Muscle of leg (tissue), 11 donors: ENCODE measurements around the gene LUZP2. TPM values are rescaled to one million over a fixed set of nuclear protein-coding genes. Genes with fewer than 3 reads are reported as not detected.

Experiments used
- DNase-seq: peaks from one replicate; pipeline ENCODE4 v3.0.0; 2013
- H3K27ac ChIP-seq: one replicate; pipeline ENCODE4 v1.5.1; 2013; ENCODE audit warnings: mild to moderate bottlenecking, low read length, control low read depth
- H3K27me3 ChIP-seq: one replicate; pipeline ENCODE4 v1.6.1; 2013; ENCODE audit warnings: low read length; ENCODE audit not compliant: control insufficient read depth, insufficient read depth
- H3K36me3 ChIP-seq: one replicate; pipeline ENCODE4 v1.6.1; 2013; ENCODE audit warnings: low read length; ENCODE audit not compliant: control insufficient read depth, insufficient read depth
- H3K4me1 ChIP-seq: one replicate; pipeline ENCODE4 v1.6.1; 2013; ENCODE audit warnings: low read length; ENCODE audit not compliant: control insufficient read depth, insufficient read depth
- H3K4me3 ChIP-seq: one replicate; pipeline ENCODE4 v1.5.1; 2013; ENCODE audit warnings: low read length, control low read depth
- H3K9me3 ChIP-seq: replicated peaks from 2 replicates; pipeline ENCODE4 v1.6.1; 2013; ENCODE audit warnings: low read depth, low read length; ENCODE audit not compliant: control insufficient read depth
- WGBS: methylation state at CpG from one replicate; pipeline ENCODE4 v1.1.5; 2013; ENCODE audit warnings: missing lambda C conversion rate; ENCODE audit not compliant: insufficient coverage; 5-methylcytosine and 5-hydroxymethylcytosine counted together
- polyA plus RNA-seq, 8 donors: library from polyadenylated mRNA; unstranded; fragments of 120-200 nt; gene quantifications; one replicate each; pipeline versions ENCODE4 v1.2.1 to v1.2.3, GENCODE V29; 2013; ENCODE audit warnings: inconsistent platforms in 1 of 8, low replicate concordance in 1 of 8; ENCODE audit not compliant: insufficient read length in 8 of 8, insufficient read depth in 1 of 8
- total RNA-seq: library from RNA; stranded (reverse); fragments of 120-200 nt; gene quantifications from one replicate; pipeline ENCODE4 v1.2.4, GENCODE V29; 2013

The LUZP2 gene
- total and polyA plus RNA-seq, 9 donors: 0.40 to 3.6 (median 1.7) TPM

DNA sequence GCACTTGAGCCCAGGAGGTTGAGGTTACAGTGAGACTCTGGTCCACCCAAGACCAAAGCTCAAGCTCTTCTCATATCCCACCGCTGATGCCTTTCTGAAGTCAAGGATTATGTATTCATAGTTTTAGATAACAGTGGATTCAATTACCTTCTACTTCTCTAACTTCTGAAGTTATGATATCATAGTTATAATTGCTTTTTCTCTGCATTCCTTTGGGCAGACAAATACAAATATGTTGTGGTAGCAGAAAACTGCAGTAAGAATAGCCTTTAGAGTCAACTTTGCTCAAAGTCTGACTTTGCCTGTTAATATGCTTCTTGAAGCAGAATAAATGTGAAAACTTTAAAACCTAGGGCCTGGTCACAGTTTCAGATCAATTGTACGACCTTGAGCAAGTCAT is 94.4 kb downstream of the LUZP2 start:
- no peaks in the 10 kb centered on the region for H3K36me3 ChIP-seq
- H3K27ac ChIP-seq: no peak overlapping the region
- H3K27me3 ChIP-seq: no peaks in the 10 kb centered on the region
- H3K4me1 ChIP-seq: no peaks in the 10 kb centered on the region
- no CpG with 5 or more reads among the region's 2 CpGs for WGBS
- no peak for DNase-seq
- no peak overlapping the region for H3K4me3 ChIP-seq
- no peaks in the 10 kb centered on the region for H3K9me3 ChIP-seq

DNA sequence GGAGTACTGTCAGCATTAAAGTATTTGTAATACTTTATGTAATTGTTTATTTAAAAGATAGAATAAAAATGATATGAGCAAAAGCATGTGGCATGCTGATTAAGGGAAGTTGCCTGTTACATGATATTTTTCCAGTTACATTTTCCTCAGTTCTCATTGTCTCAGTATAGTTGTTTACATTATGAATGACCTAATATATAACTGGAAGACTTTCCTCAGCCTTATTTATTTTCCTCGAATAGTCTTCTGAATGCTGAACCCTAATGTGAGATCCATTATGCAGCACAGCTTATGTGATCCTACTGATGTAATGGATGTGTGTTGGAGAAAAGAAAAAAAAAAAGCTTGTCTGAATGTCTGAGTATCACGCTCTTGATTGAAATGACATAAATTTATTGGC is 95.5 kb downstream of the LUZP2 start:
- H3K4me3 ChIP-seq: no peak overlapping the region
- no peak for DNase-seq
- no CpG with 5 or more reads among the region's 2 CpGs for WGBS
- H3K9me3 ChIP-seq: no peaks in the 10 kb centered on the region
- no peaks in the 10 kb centered on the region for H3K36me3 ChIP-seq
- H3K4me1 ChIP-seq: no peaks in the 10 kb centered on the region
- no peak overlapping the region for H3K27ac ChIP-seq
- H3K27me3 ChIP-seq: no peaks in the 10 kb centered on the region

GRCh38 chr11:24593332-24593731 is 96.5 kb downstream of the LUZP2 start:
- Histone ChIP-seq H3K4me3 (no peak overlapping the region), H3K4me1 (no peaks in the 10 kb centered on the region), H3K27me3 (no peaks in the 10 kb centered on the region), H3K27ac (no peak overlapping the region), H3K9me3 (no peaks in the 10 kb centered on the region), H3K36me3 (no peaks in the 10 kb centered on the region)
- DNase-seq: no peak
- 76% methylated on average over 4 of the region's 4 CpGs for WGBS

DNA sequence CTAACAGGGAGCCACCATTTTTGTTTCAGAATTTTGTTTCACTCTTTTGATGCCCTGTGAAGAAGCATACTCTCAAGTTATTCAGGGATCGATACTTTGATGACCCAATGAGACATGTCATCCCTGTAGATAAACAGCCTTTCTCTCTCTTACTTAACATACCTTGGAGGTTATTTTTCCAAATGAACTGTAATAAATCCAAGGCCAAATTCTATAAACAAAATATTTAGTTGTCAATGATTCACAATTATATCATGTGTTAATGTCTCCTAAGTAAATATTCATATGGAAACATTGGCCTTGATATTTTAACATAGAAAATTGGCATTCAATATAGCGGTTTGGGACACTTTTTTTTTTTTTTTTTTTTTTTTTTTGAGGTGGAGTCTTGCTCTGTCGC is 97.5 kb downstream of the LUZP2 start:
- no peak overlapping the region for H3K27ac ChIP-seq
- no peaks in the 10 kb centered on the region for H3K9me3 ChIP-seq
- H3K4me3 ChIP-seq: no peak overlapping the region
- DNase-seq: no peak
- no peaks in the 10 kb centered on the region for H3K36me3 ChIP-seq
- H3K4me1 ChIP-seq: no peaks in the 10 kb centered on the region
- WGBS: no CpG with 5 or more reads among the region's 3 CpGs
- H3K27me3 ChIP-seq: no peaks in the 10 kb centered on the region

DNA sequence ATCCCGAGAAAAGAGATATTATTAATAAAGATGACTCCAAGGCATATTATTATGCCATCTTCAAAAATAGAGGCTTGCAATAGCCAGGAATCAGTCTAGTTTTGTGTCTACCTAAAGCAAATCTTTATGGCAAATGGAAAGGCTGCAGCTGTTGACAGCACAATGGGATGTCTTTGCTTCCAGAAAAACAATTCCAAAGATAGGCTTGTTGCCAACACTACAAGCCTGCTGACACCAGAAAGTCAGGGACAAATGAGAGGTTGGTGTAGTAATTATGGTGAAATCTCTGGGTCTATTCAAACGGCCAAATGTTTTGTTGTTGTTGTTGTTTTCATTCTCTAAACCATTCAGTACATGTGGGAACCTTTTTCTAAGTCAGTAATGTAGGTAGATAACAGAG is 101.8 kb downstream of the LUZP2 start:
- no peak overlapping the region for H3K27ac ChIP-seq
- no peaks in the 10 kb centered on the region for H3K4me1 ChIP-seq
- H3K27me3 ChIP-seq: no peaks in the 10 kb centered on the region
- no peak for DNase-seq
- no peaks in the 10 kb centered on the region for H3K36me3 ChIP-seq
- no peaks in the 10 kb centered on the region for H3K9me3 ChIP-seq
- WGBS: no CpG with 5 or more reads among the region's 2 CpGs
- no peak overlapping the region for H3K4me3 ChIP-seq

- no peak for DNase-seq
- H3K4me1 ChIP-seq: no peaks in the 10 kb centered on the region
- no peak overlapping the region for H3K4me3 ChIP-seq
- no peaks in the 10 kb centered on the region for H3K36me3 ChIP-seq
- no peaks in the 10 kb centered on the region for H3K9me3 ChIP-seq
- no CpG with 5 or more reads among the region's 4 CpGs for WGBS
- no peak overlapping the region for H3K27ac ChIP-seq
- no peaks in the 10 kb centered on the region for H3K27me3 ChIP-seq
These were observed 112.6 kb downstream of the LUZP2 start for GRCh38 chr11:24609192-24610119.

- no peaks in the 10 kb centered on the region for H3K9me3 ChIP-seq
- H3K27me3 ChIP-seq: no peaks in the 10 kb centered on the region
- H3K27ac ChIP-seq: no peak overlapping the region
- DNase-seq: peak; percentile 35
- no peaks in the 10 kb centered on the region for H3K36me3 ChIP-seq
- no peaks in the 10 kb centered on the region for H3K4me1 ChIP-seq
- no peak overlapping the region for H3K4me3 ChIP-seq
These were observed 118.8 kb downstream of the LUZP2 start for GRCh38 chr11:24615451-24616160.

DNA sequence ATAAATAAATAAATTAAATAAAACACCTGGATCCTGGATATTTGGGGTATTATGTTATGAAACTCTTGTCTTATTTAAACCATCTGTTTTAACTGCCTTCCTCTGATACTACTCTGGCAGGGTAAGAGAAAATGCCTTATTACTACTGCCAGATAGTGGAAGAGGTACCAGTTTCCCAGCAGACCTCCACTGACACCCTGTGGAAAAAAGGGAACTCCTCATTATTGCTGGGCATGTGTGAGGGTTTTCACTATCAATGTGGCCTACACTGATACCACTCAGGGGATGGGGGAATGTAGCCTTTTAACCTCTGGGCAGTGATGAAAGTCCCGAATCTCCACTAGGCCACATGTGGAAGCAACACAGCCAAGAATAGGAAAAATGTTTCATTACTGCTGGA is 121.0 kb downstream of the LUZP2 start:
- no peak for DNase-seq
- Histone ChIP-seq H3K9me3 (no peaks in the 10 kb centered on the region), H3K4me1 (no peaks in the 10 kb centered on the region), H3K4me3 (no peak overlapping the region), H3K27ac (no peak overlapping the region), H3K27me3 (no peaks in the 10 kb centered on the region), H3K36me3 (no peaks in the 10 kb centered on the region)
- WGBS: no CpG with 5 or more reads among the region's 1 CpG

DNA sequence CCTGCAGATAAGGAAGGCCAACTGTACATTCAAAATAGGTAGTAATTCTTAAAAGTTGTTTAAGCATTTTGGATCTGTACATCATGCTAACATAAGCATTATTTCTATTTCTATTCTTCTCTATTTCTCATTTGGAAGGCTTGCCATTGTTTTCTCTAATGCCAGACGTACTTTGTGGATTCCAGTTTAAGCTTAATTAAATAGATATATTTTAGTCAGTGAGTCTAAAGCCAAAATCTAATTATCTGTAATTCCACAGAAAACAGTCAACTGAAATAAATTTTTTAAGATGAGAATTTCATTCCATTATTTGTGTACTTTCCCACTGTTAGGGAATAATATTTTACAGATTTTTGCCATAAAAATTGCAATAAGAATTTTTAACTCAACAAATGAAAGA is 123.0 kb downstream of the LUZP2 start:
- Histone ChIP-seq H3K27ac (no peak overlapping the region), H3K4me3 (no peak overlapping the region), H3K4me1 (no peaks in the 10 kb centered on the region), H3K9me3 (no peaks in the 10 kb centered on the region), H3K36me3 (no peaks in the 10 kb centered on the region), H3K27me3 (no peaks in the 10 kb centered on the region)
- WGBS: no CpG with 5 or more reads among the region's 1 CpG
- no peak for DNase-seq

DNA sequence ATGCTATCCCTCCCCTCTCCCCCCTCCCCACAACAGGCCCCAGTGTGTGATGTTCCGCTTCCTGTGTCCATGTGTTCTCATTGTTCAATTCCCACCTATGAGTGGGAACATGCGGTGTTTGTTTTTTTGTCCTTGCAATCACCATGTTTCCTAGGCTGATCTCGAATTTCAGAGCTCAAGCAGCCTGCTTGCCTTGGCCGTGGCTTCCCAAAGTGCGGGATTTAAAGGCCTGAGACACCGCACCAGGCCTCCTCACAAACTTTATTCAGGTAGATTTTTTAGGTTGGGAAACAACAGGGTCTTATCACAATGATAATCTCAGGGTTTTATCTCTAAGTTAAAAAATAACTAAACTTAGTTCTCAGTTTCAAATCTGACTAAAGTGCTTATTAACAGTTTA is 125.4 kb downstream of the LUZP2 start:
- Histone ChIP-seq H3K27ac (no peak overlapping the region), H3K9me3 (no peaks in the 10 kb centered on the region), H3K36me3 (no peaks in the 10 kb centered on the region), H3K4me3 (no peak overlapping the region), H3K27me3 (no peaks in the 10 kb centered on the region), H3K4me1 (no peaks in the 10 kb centered on the region)
- WGBS: 76% methylated on average over 2 of the region's 6 CpGs
- DNase-seq: no peak
